Mucosa of rectum (tissue), 2 donors: ENCODE measurements around the gene UGT8.
"Not testable (repeated sequence)": the region's sequence is repeated elsewhere in the genome, so short reads cannot be mapped to it uniquely, and the experiment has no call there.

Experiments
- H3K27ac ChIP-seq, 2 donors: one replicate each; pipeline ENCODE4 v1.7.0; 2013; ENCODE audit warnings: inconsistent platforms in 2 of 2, low read depth in 2 of 2, low read length in 2 of 2
- H3K27me3 ChIP-seq, 2 donors: one replicate each; pipeline ENCODE4 v1.7.0; 2013; ENCODE audit warnings: low read length in 2 of 2; ENCODE audit not compliant: control insufficient read depth in 2 of 2, insufficient read depth in 2 of 2
- H3K36me3 ChIP-seq, 2 donors: one replicate each; pipeline ENCODE4 v1.7.0; 2013; ENCODE audit warnings: low read length in 2 of 2; ENCODE audit not compliant: control insufficient read depth in 2 of 2, insufficient read depth in 2 of 2
- H3K4me1 ChIP-seq, 2 donors: one replicate each; pipeline ENCODE4 v1.7.0; 2013; ENCODE audit warnings: low read length in 2 of 2, mild to moderate bottlenecking in 1 of 2; ENCODE audit not compliant: control insufficient read depth in 2 of 2, insufficient read depth in 2 of 2
- H3K4me3 ChIP-seq, 2 donors: one replicate each; pipeline ENCODE4 v1.7.0; 2013; ENCODE audit warnings: low read length in 2 of 2
- H3K9ac ChIP-seq, 2 donors: one replicate each; pipeline ENCODE4 v1.7.0; 2013; ENCODE audit warnings: low read length in 2 of 2, low read depth in 1 of 2, mild to moderate bottlenecking in 1 of 2
- H3K9me3 ChIP-seq, 2 donors: one replicate each; pipeline ENCODE4 v1.7.0; 2013; ENCODE audit warnings: low read length in 2 of 2; ENCODE audit not compliant: control insufficient read depth in 2 of 2
- donor health status: healthy.
- donor health status: Normal muscosa, but diverticular disease.

UGT8 gene

GRCh38 chr4:114653675-114654074 is 55.1 kb downstream of the UGT8 start:
- Histone ChIP-seq H3K4me3 (no peak overlapping the region), H3K27ac (no peak overlapping the region), H3K9ac (no peak overlapping the region), H3K36me3 (no peaks in the 10 kb centered on the region), H3K4me1 (no peaks in the 10 kb centered on the region), H3K27me3 (no peaks in the 10 kb centered on the region), H3K9me3 (no peaks in the 10 kb centered on the region)

GRCh38 chr4:114654592-114654991 is 56.0 kb downstream of the UGT8 start:
- H3K27ac ChIP-seq, result no peak overlapping the region

GRCh38 chr4:114658179-114658578 is 59.6 kb downstream of the UGT8 start:
- H3K9ac ChIP-seq, result no peak overlapping the region
- no peaks in the 10 kb centered on the region for H3K4me1 ChIP-seq
- no peak overlapping the region for H3K4me3 ChIP-seq
- H3K27ac ChIP-seq, result no peak overlapping the region
- H3K36me3 ChIP-seq, result no peaks in the 10 kb centered on the region
- H3K9me3 ChIP-seq, result no peaks in the 10 kb centered on the region
- H3K27me3 ChIP-seq, result no peaks in the 10 kb centered on the region

More at GRCh38 chr4:114654592-114654991, 56.0 kb downstream of the UGT8 start:
- Histone ChIP-seq H3K9ac (no peak overlapping the region), H3K27me3 (no peaks in the 10 kb centered on the region), H3K9me3 (no peaks in the 10 kb centered on the region), H3K4me3 (no peak overlapping the region), H3K4me1 (no peaks in the 10 kb centered on the region), H3K36me3 (no peaks in the 10 kb centered on the region)

GRCh38 chr4:114658776-114659175 is 60.2 kb downstream of the UGT8 start:
- Histone ChIP-seq H3K9ac (no peak overlapping the region), H3K4me3 (no peak overlapping the region)

GRCh38 chr4:114659386-114660008 is 60.9 kb downstream of the UGT8 start:
- Histone ChIP-seq H3K27me3 (no peaks in the 10 kb centered on the region), H3K4me3 (no peak overlapping the region), H3K27ac (no peak overlapping the region), H3K4me1 (no peaks in the 10 kb centered on the region), H3K9ac (peak overlapping the region in 1 of 2 donors; percentile 5), H3K36me3 (no peaks in the 10 kb centered on the region), H3K9me3 (no peaks in the 10 kb centered on the region)

More at GRCh38 chr4:114658776-114659175, 60.2 kb downstream of the UGT8 start:
- H3K4me1 ChIP-seq, result no peaks in the 10 kb centered on the region
- no peaks in the 10 kb centered on the region for H3K27me3 ChIP-seq
- no peak overlapping the region for H3K27ac ChIP-seq
- H3K36me3 ChIP-seq, result no peaks in the 10 kb centered on the region
- no peaks in the 10 kb centered on the region for H3K9me3 ChIP-seq

GRCh38 chr4:114663083-114663482 is 64.5 kb downstream of the UGT8 start:
- Histone ChIP-seq H3K9me3 (no peaks in the 10 kb centered on the region), H3K27me3 (no peaks in the 10 kb centered on the region), H3K4me3 (no peak overlapping the region), H3K9ac (no peak overlapping the region), H3K36me3 (peaks cover 0 to 6% of the 10 kb centered on the region in 2 donors), H3K4me1 (no peaks in the 10 kb centered on the region), H3K27ac (no peak overlapping the region)

GRCh38 chr4:114668577-114668976 is 70.0 kb downstream of the UGT8 start:
- Histone ChIP-seq H3K4me3 (no peak overlapping the region), H3K36me3 (peaks cover 0 to 10% of the 10 kb centered on the region in 2 donors), H3K27ac (no peak overlapping the region), H3K4me1 (no peaks in the 10 kb centered on the region), H3K9me3 (no peaks in the 10 kb centered on the region), H3K27me3 (no peaks in the 10 kb centered on the region), H3K9ac (no peak overlapping the region)

- not testable (repeated sequence) for H3K27me3 ChIP-seq, H3K36me3 ChIP-seq, H3K27ac ChIP-seq, H3K4me3 ChIP-seq, H3K4me1 ChIP-seq, H3K9me3 ChIP-seq, H3K9ac ChIP-seq
These were observed 72.1 kb downstream of the UGT8 start for GRCh38 chr4:114670733-114671132.

GRCh38 chr4:114673306-114673705 is 74.7 kb downstream of the UGT8 start:
- Histone ChIP-seq H3K9ac (no peak overlapping the region), H3K27ac (no peak overlapping the region), H3K4me3 (no peak overlapping the region), H3K36me3 (peaks cover 0 to 6% of the 10 kb centered on the region in 2 donors), H3K4me1 (no peaks in the 10 kb centered on the region), H3K27me3 (no peaks in the 10 kb centered on the region), H3K9me3 (no peaks in the 10 kb centered on the region)

GRCh38 chr4:114674080-114674479 is 75.5 kb downstream of the UGT8 start:
- H3K36me3 ChIP-seq, result peaks cover 0 to 3% of the 10 kb centered on the region in 2 donors
- no peaks in the 10 kb centered on the region for H3K27me3 ChIP-seq
- no peak overlapping the region for H3K4me3 ChIP-seq
- no peak overlapping the region for H3K9ac ChIP-seq
- no peaks in the 10 kb centered on the region for H3K9me3 ChIP-seq
- no peaks in the 10 kb centered on the region for H3K4me1 ChIP-seq
- no peak overlapping the region for H3K27ac ChIP-seq
